GM12864 (cell line): ENCODE results near the gene USP20.

Source experiments
- DNase-seq: peaks from one replicate; pipeline ENCODE4 v3.0.0-alpha.2; 2011; ENCODE audit warnings: low read depth
- H3K4me3 ChIP-seq: 2 replicates; pipeline ENCODE4 v1.5.1; 2011; ENCODE audit warnings: mild to moderate bottlenecking, low read depth, low read length, control low read depth
- TF ChIP-seq, protein P1 (sequence below): IDR thresholded peaks from 2 replicates; pipeline ENCODE4 v1.5.1; 2011; ENCODE audit warnings: low read depth, mild to moderate bottlenecking, moderate library complexity, low read length, control low read depth, inconsistent platforms; ENCODE audit errors: missing control alignments

USP20 gene

DNA sequence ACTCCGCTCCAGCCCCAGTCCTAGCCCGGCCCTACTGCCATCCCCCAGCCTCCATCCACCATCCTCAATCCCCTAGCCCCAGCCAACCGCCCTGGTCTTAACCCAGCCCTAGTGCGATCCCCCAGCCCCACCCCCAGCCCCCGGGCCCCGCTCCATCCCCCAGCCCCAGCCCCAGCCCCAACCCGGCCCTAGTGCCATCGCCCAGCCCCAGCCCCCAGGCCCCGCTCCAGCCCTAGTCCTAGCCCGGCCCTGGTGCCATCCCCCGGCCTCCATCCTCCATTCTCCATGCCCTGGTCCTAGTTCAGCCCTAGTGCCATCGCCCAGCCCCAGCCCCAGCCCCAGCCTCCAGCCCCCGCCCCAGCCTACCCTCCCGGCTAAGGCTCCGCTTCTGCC, 11.7 kb upstream of the USP20 start:
- DNase-seq = no peak
- TF ChIP-seq, protein P1, sequence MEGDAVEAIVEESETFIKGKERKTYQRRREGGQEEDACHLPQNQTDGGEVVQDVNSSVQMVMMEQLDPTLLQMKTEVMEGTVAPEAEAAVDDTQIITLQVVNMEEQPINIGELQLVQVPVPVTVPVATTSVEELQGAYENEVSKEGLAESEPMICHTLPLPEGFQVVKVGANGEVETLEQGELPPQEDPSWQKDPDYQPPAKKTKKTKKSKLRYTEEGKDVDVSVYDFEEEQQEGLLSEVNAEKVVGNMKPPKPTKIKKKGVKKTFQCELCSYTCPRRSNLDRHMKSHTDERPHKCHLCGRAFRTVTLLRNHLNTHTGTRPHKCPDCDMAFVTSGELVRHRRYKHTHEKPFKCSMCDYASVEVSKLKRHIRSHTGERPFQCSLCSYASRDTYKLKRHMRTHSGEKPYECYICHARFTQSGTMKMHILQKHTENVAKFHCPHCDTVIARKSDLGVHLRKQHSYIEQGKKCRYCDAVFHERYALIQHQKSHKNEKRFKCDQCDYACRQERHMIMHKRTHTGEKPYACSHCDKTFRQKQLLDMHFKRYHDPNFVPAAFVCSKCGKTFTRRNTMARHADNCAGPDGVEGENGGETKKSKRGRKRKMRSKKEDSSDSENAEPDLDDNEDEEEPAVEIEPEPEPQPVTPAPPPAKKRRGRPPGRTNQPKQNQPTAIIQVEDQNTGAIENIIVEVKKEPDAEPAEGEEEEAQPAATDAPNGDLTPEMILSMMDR = no peak
- H3K4me3 ChIP-seq = peak overlapping the region; percentile 76

GRCh38 chr9:129823935-129824601, 11.2 kb upstream of the USP20 start, which contains the start of gene TOR1A:
Gene TOR1A (minus strand): TSS chr9:129824136. CDS start chr9:129824085, 51 bp downstream.
- H3K4me3 ChIP-seq = peak within 1 kb of the TSS; percentile 76
- TF ChIP-seq, protein P1 = no peak
- peak; percentile 75 for DNase-seq

GRCh38 chr9:129826344-129826743, 8.9 kb upstream of the USP20 start:
- DNase-seq = no peak
- no peak overlapping the region for H3K4me3 ChIP-seq
- TF ChIP-seq, protein P1 = no peak

DNA sequence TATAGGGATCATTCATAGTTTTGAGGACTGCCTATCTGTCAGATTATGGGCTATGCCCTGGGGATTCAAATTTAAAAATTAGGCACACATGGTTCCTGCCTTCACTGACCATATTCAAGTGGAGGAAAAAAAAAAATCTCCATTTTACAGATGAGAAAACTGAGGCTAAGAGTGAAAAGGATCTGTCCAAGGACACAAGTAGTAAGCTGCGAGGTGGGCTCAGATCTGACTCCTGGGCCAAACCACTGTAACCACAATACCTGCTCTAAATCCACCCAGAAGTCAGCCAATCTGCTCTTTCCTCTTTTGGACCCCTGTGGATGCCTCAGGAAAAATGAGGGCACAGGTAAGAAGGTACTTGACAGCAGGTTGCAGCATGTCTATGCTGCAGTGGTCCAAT, 8.5 kb upstream of the USP20 start:
- no peak overlapping the region for H3K4me3 ChIP-seq
- DNase-seq = no peak
- TF ChIP-seq, protein P1 = no peak

- no peak overlapping the region for H3K4me3 ChIP-seq
- DNase-seq = no peak
- TF ChIP-seq, protein P1 = no peak
Observed at GRCh38 chr9:129828051-129828450, 7.2 kb upstream of the USP20 start.

GRCh38 chr9:129828969-129829368, 6.3 kb upstream of the USP20 start:
- H3K4me3 ChIP-seq = no peak overlapping the region
- DNase-seq = no peak

More at GRCh38 chr9:129828969-129829368, 6.3 kb upstream of the USP20 start:
- TF ChIP-seq, protein P1 = no peak
